ENCODE data around the gene NALCN.

DNA sequence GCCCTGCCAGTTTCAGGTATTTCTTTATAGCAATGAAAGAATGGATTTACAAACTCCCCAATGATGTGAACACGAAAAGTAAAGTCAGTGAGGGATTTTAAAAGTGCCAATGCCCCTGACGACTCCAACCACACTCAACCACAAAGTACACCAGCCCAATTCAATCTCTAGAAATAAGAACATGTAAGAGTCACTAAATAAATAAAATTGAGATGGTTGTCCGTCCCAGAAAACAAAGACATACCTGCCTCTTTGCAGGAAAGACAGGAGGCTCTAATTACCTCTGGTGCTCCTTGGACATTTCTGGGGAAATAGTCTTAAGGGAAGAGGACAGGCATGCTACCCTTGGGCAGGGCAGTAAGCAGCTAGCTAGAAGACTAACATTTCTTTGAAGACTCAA lies 55.8 kb downstream of the NALCN start:
- TF ChIP-seq, protein P1, sequence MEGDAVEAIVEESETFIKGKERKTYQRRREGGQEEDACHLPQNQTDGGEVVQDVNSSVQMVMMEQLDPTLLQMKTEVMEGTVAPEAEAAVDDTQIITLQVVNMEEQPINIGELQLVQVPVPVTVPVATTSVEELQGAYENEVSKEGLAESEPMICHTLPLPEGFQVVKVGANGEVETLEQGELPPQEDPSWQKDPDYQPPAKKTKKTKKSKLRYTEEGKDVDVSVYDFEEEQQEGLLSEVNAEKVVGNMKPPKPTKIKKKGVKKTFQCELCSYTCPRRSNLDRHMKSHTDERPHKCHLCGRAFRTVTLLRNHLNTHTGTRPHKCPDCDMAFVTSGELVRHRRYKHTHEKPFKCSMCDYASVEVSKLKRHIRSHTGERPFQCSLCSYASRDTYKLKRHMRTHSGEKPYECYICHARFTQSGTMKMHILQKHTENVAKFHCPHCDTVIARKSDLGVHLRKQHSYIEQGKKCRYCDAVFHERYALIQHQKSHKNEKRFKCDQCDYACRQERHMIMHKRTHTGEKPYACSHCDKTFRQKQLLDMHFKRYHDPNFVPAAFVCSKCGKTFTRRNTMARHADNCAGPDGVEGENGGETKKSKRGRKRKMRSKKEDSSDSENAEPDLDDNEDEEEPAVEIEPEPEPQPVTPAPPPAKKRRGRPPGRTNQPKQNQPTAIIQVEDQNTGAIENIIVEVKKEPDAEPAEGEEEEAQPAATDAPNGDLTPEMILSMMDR (conservative IDR thresholded peaks at IDR 0.05; ENCODE audit: low read depth, low read length) = no peak
- no peak for TF ChIP-seq EZH2 (IDR thresholded peaks at IDR 0.05; ENCODE audit: borderline replicate concordance, low read depth, low read length, poor library complexity, severe bottlenecking)
